WTC11 (cell line): Measurements from ENCODE around the gene ZNF292.

Experiments
- JUN ChIP-seq: sonication (generic); formaldehyde crosslinking; IDR thresholded peaks from 2 replicates; pipeline ENCODE4 v1.8.0; 2023; ENCODE audit warnings: mild to moderate bottlenecking, missing genetic modification reagents
- MXD4 ChIP-seq: fragments of 250-450 bp; sonication (Bioruptor Pico); IDR thresholded peaks from 2 replicates; pipeline ENCODE4 v1.8.0; 2021; ENCODE audit warnings: mild to moderate bottlenecking, moderate library complexity, borderline replicate concordance
- RELA ChIP-seq: sonication (generic); formaldehyde crosslinking; IDR thresholded peaks from 2 replicates; pipeline ENCODE4 v1.8.1; 2022; ENCODE audit warnings: missing genetic modification reagents, mild to moderate bottlenecking, borderline replicate concordance
- SOX15 ChIP-seq: fragments of 250-450 bp; sonication (Bioruptor Pico); IDR thresholded peaks from 2 replicates; pipeline ENCODE4 v1.9.0; 2021; ENCODE audit warnings: mild to moderate bottlenecking
- SP1 ChIP-seq: sonication (generic); formaldehyde crosslinking; conservative IDR thresholded peaks from 2 replicates; pipeline ENCODE4 v1.8.1; 2022; ENCODE audit warnings: missing genetic modification reagents
- ZNF317 ChIP-seq: sonication (generic); formaldehyde crosslinking; IDR thresholded peaks from 2 replicates; pipeline ENCODE4 v1.8.1; 2023; ENCODE audit warnings: low read depth, mild to moderate bottlenecking, moderate library complexity, missing genetic modification reagents, borderline replicate concordance
- TF ChIP-seq, protein P1 (sequence below): fragments of 200-600 bp; IDR thresholded peaks from 2 replicates; pipeline ENCODE4 v1.8.0; 2022; ENCODE audit warnings: antibody characterized with exemption
- TF ChIP-seq, protein P2 (sequence below): sonication (generic); formaldehyde crosslinking; IDR thresholded peaks from 2 replicates; pipeline ENCODE4 v1.8.0; 2023; ENCODE audit warnings: missing genetic modification reagents, mild to moderate bottlenecking, borderline replicate concordance
- TF ChIP-seq, protein P3 (sequence below): sonication (generic); formaldehyde crosslinking; IDR thresholded peaks from 2 replicates; pipeline ENCODE4 v1.8.1; 2023; ENCODE audit warnings: mild to moderate bottlenecking, missing genetic modification reagents, borderline replicate concordance
- TF ChIP-seq, protein P4 (sequence below): sonication (generic); formaldehyde crosslinking; IDR thresholded peaks from 2 replicates; pipeline ENCODE4 v1.8.1; 2022; ENCODE audit warnings: low read depth, missing genetic modification reagents, borderline replicate concordance

GRCh38 chr6:87116922-87117321 is 38.4 kb upstream of the ZNF292 start:
- TF ChIP-seq, protein P1, sequence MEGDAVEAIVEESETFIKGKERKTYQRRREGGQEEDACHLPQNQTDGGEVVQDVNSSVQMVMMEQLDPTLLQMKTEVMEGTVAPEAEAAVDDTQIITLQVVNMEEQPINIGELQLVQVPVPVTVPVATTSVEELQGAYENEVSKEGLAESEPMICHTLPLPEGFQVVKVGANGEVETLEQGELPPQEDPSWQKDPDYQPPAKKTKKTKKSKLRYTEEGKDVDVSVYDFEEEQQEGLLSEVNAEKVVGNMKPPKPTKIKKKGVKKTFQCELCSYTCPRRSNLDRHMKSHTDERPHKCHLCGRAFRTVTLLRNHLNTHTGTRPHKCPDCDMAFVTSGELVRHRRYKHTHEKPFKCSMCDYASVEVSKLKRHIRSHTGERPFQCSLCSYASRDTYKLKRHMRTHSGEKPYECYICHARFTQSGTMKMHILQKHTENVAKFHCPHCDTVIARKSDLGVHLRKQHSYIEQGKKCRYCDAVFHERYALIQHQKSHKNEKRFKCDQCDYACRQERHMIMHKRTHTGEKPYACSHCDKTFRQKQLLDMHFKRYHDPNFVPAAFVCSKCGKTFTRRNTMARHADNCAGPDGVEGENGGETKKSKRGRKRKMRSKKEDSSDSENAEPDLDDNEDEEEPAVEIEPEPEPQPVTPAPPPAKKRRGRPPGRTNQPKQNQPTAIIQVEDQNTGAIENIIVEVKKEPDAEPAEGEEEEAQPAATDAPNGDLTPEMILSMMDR, result no peak
- TF ChIP-seq, protein P2, sequence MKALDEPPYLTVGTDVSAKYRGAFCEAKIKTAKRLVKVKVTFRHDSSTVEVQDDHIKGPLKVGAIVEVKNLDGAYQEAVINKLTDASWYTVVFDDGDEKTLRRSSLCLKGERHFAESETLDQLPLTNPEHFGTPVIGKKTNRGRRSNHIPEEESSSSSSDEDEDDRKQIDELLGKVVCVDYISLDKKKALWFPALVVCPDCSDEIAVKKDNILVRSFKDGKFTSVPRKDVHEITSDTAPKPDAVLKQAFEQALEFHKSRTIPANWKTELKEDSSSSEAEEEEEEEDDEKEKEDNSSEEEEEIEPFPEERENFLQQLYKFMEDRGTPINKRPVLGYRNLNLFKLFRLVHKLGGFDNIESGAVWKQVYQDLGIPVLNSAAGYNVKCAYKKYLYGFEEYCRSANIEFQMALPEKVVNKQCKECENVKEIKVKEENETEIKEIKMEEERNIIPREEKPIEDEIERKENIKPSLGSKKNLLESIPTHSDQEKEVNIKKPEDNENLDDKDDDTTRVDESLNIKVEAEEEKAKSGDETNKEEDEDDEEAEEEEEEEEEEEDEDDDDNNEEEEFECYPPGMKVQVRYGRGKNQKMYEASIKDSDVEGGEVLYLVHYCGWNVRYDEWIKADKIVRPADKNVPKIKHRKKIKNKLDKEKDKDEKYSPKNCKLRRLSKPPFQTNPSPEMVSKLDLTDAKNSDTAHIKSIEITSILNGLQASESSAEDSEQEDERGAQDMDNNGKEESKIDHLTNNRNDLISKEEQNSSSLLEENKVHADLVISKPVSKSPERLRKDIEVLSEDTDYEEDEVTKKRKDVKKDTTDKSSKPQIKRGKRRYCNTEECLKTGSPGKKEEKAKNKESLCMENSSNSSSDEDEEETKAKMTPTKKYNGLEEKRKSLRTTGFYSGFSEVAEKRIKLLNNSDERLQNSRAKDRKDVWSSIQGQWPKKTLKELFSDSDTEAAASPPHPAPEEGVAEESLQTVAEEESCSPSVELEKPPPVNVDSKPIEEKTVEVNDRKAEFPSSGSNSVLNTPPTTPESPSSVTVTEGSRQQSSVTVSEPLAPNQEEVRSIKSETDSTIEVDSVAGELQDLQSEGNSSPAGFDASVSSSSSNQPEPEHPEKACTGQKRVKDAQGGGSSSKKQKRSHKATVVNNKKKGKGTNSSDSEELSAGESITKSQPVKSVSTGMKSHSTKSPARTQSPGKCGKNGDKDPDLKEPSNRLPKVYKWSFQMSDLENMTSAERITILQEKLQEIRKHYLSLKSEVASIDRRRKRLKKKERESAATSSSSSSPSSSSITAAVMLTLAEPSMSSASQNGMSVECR (CRISPR knock-in tag), result no peak
- TF ChIP-seq MXD4 (CRISPR knock-in tag) (no peak), RELA (CRISPR knock-in tag) (no peak), SOX15 (CRISPR knock-in tag) (no peak), ZNF317 (no peak), JUN (CRISPR knock-in tag) (no peak), SP1 (CRISPR knock-in tag) (no peak)
- TF ChIP-seq, protein P3, sequence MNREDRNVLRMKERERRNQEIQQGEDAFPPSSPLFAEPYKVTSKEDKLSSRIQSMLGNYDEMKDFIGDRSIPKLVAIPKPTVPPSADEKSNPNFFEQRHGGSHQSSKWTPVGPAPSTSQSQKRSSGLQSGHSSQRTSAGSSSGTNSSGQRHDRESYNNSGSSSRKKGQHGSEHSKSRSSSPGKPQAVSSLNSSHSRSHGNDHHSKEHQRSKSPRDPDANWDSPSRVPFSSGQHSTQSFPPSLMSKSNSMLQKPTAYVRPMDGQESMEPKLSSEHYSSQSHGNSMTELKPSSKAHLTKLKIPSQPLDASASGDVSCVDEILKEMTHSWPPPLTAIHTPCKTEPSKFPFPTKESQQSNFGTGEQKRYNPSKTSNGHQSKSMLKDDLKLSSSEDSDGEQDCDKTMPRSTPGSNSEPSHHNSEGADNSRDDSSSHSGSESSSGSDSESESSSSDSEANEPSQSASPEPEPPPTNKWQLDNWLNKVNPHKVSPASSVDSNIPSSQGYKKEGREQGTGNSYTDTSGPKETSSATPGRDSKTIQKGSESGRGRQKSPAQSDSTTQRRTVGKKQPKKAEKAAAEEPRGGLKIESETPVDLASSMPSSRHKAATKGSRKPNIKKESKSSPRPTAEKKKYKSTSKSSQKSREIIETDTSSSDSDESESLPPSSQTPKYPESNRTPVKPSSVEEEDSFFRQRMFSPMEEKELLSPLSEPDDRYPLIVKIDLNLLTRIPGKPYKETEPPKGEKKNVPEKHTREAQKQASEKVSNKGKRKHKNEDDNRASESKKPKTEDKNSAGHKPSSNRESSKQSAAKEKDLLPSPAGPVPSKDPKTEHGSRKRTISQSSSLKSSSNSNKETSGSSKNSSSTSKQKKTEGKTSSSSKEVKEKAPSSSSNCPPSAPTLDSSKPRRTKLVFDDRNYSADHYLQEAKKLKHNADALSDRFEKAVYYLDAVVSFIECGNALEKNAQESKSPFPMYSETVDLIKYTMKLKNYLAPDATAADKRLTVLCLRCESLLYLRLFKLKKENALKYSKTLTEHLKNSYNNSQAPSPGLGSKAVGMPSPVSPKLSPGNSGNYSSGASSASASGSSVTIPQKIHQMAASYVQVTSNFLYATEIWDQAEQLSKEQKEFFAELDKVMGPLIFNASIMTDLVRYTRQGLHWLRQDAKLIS (CRISPR knock-in tag), result no peak
- TF ChIP-seq, protein P4, sequence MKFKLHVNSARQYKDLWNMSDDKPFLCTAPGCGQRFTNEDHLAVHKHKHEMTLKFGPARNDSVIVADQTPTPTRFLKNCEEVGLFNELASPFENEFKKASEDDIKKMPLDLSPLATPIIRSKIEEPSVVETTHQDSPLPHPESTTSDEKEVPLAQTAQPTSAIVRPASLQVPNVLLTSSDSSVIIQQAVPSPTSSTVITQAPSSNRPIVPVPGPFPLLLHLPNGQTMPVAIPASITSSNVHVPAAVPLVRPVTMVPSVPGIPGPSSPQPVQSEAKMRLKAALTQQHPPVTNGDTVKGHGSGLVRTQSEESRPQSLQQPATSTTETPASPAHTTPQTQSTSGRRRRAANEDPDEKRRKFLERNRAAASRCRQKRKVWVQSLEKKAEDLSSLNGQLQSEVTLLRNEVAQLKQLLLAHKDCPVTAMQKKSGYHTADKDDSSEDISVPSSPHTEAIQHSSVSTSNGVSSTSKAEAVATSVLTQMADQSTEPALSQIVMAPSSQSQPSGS (CRISPR knock-in tag), result no peak
